K562 (cell line): ENCODE measurements around the gene YOD1. TPM values are rescaled to one million over a fixed set of nuclear protein-coding genes. Genes with fewer than 3 reads are reported as not detected.
A peak's percentile ranks its signal among the peaks of the same experiment; 100 is the strongest.

ENCODE experiments used
- CREBBP ChIP-seq: IDR thresholded peaks from one replicate; pipeline ENCODE4 v1.6.1; 2012; ENCODE audit warnings: low read depth, mild to moderate bottlenecking, control low read depth, inconsistent platforms, low read length
- CSDE1 ChIP-seq, 2 experiments: fragments of 450-650 bp; IDR thresholded peaks; 2 replicates each; pipeline ENCODE4 v1.6.1; 2016; ENCODE audit warnings: mild to moderate bottlenecking in 1 of 2
- GABPB1 ChIP-seq: sonication (generic); formaldehyde crosslinking; IDR thresholded peaks from 2 replicates; pipeline ENCODE4 v1.8.0; 2022; ENCODE audit warnings: mild to moderate bottlenecking, missing genetic modification reagents
- GTF2F1 ChIP-seq: IDR thresholded peaks from 2 replicates; pipeline ENCODE4 v1.6.1; 2011; ENCODE audit warnings: low read depth, low read length, improper control_type of control experiment
- HLTF ChIP-seq: fragments of 450-650 bp; IDR thresholded peaks from 2 replicates; pipeline ENCODE4 v1.6.1; 2016
- KAT7 ChIP-seq: sonication (generic); formaldehyde crosslinking; IDR thresholded peaks from 2 replicates; pipeline ENCODE4 v1.8.0; 2022; ENCODE audit warnings: missing genetic modification reagents, mild to moderate bottlenecking, borderline replicate concordance
- MAFG ChIP-seq: fragments of 450-650 bp; conservative IDR thresholded peaks from 2 replicates; pipeline ENCODE4 v1.6.1; 2016; ENCODE audit warnings: missing genetic modification characterization, missing compliant biosample characterization
- MTA1 ChIP-seq: fragments of 450-650 bp; IDR thresholded peaks from 2 replicates; pipeline ENCODE4 v1.6.1; 2017; ENCODE audit warnings: borderline replicate concordance
- RAD21 ChIP-seq, 2 experiments: fragments of 250-450 bp in 1 of 2; fragments of 450-650 bp in 1 of 2; sonication (Bioruptor Pico) in 1 of 2; formaldehyde crosslinking in 1 of 2; IDR thresholded peaks in 1 of 2; conservative IDR thresholded peaks in 1 of 2; 2 replicates each; pipeline versions ENCODE4 v1.4.0 to v1.8.0; 2020 to 2022; ENCODE audit warnings: mild to moderate bottlenecking in 2 of 2, moderate library complexity in 1 of 2
- SOX6 ChIP-seq: fragments of 450-650 bp; IDR thresholded peaks from 2 replicates; pipeline ENCODE4 v1.6.1; 2014; ENCODE audit warnings: mild to moderate bottlenecking
- TAF7 ChIP-seq: fragments of 450-650 bp; IDR thresholded peaks from 2 replicates; pipeline ENCODE4 v1.6.1; 2016; ENCODE audit warnings: missing genetic modification characterization, missing compliant biosample characterization
- TEAD2 ChIP-seq: fragments of 450-650 bp; IDR thresholded peaks from 2 replicates; pipeline ENCODE4 v1.6.1; 2016; ENCODE audit warnings: missing genetic modification characterization, control low read depth, missing compliant biosample characterization
- XRCC4 ChIP-seq: IDR thresholded peaks from one replicate; pipeline ENCODE4 v1.6.1; 2011; ENCODE audit not compliant: insufficient read depth, insufficient read length; ENCODE audit errors: extremely low read depth
- XRCC5 ChIP-seq: fragments of 200-400 bp; formaldehyde crosslinking; IDR thresholded peaks from 2 replicates; pipeline ENCODE4 v1.6.1; 2017; ENCODE audit warnings: low read depth, mild to moderate bottlenecking, low read length
- ZKSCAN3 ChIP-seq: fragments of 250-450 bp; sonication (Bioruptor Pico); IDR thresholded peaks from 2 replicates; pipeline ENCODE4 v1.4.0; 2020
- ZNF133 ChIP-seq: fragments of 250-450 bp; sonication (Bioruptor Pico); IDR thresholded peaks from 2 replicates; pipeline ENCODE4 v1.4.0; 2020; ENCODE audit warnings: mild to moderate bottlenecking
- ZNF324 ChIP-seq: fragments of 250-450 bp; sonication (Bioruptor Pico); IDR thresholded peaks from 2 replicates; pipeline ENCODE4 v1.4.0; 2020; ENCODE audit warnings: mild to moderate bottlenecking
- ZNF707 ChIP-seq: fragments of 250-450 bp; sonication (Bioruptor Pico); conservative IDR thresholded peaks from 2 replicates; pipeline ENCODE4 v1.8.0; 2022; ENCODE audit warnings: inconsistent platforms, mild to moderate bottlenecking, moderate library complexity
- polyA plus RNA-seq, 8 experiments: library from polyadenylated mRNA; depleted of rRNA in 4 of 8; stranded (reverse) in 5 of 8; unstranded in 3 of 8; fragments of >200 nt; fragmentation: Nextera tagmentation in 2 of 8; fragmentation: Illumina TruSeq in 1 of 8; extraction: Ambion mirVana in 2 of 8; extraction: Trizol in 1 of 8; gene quantifications; 2 replicates each; pipeline versions ENCODE4 v1.2.1 to v1.2.3, GENCODE V29; 2011 to 2014; ENCODE audit warnings: inconsistent platforms in 1 of 8, missing spikeins in 1 of 8
- total RNA-seq, 7 experiments: library from RNA; depleted of rRNA in 6 of 7; stranded (reverse); fragments of >200 nt in 6 of 7; fragmentation: Illumina TruSeq in 2 of 7; extraction: Trizol in 2 of 7; gene quantifications; 2 replicates each; pipeline versions ENCODE4 v1.2.1 to v1.2.3, GENCODE V29; 2011 to 2021; ENCODE audit warnings: low replicate concordance in 1 of 7
- TF ChIP-seq, protein P1 (sequence below): fragments of 450-650 bp; IDR thresholded peaks from 2 replicates; pipeline ENCODE4 v1.6.1; 2017; ENCODE audit warnings: mild to moderate bottlenecking, moderate library complexity
- TF ChIP-seq, protein P2 (sequence below): fragments of 250-450 bp; sonication (Bioruptor Pico); IDR thresholded peaks from 2 replicates; pipeline ENCODE4 v1.4.0; 2020
- TF ChIP-seq, protein P3 (sequence below): fragments of 450-650 bp; conservative IDR thresholded peaks from 2 replicates; pipeline ENCODE4 v1.6.1; 2016; ENCODE audit warnings: missing genetic modification characterization, low read depth, mild to moderate bottlenecking, missing compliant biosample characterization, moderate library complexity
- TF ChIP-seq, protein P4 (sequence below): IDR thresholded peaks from 2 replicates; pipeline ENCODE4 v1.6.1; 2014; ENCODE audit warnings: antibody characterized with exemption
- TF ChIP-seq, protein P5 (sequence below): fragments of 250-450 bp; sonication (Bioruptor Pico); IDR thresholded peaks from 2 replicates; pipeline ENCODE4 v1.8.0; 2021; ENCODE audit warnings: moderate library complexity, mild to moderate bottlenecking, inconsistent platforms

YOD1 gene
- total and polyA plus RNA-seq, 9 of the 15 experiments (the other 6 are each of a cell fraction or from before 2014, with no cell fraction given): 18.2 to 78.1 (median 46.9) TPM

DNA sequence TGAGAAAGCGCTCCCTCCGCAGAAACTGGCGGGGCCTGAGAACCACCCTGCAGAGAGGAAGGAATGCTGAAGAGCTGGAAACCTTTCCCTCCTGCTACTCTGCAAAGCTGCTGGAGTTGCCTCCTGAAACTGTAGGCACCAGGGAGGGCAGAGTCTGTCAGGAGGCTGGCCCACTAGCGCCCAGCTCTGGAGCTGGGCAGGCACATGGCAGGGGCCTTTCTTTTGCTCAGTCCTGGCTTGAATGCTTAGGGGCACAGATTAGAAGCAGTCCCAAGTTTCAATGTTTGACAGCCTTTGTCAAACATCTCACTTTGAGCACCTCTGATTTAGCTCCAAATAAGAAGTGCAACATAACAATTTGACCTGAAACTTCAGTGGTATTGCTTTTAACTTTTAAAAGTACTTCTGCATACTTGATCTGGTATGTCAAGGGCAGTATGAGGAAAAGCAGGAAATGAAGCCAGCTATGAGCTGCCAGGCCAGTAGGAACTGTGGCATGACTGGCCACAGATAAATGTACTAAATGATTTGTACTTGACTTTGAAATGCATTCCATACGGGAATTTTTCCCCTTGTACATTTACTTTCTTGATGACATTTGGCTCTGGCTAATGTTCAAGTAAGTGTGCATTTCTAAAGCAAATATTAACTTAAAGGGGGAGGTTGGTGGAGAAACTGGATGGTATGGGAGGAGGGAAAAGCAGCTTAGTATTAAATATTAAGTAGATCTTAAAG lies 25.7 kb downstream of the YOD1 start (continued):
- TF ChIP-seq, protein P1, sequence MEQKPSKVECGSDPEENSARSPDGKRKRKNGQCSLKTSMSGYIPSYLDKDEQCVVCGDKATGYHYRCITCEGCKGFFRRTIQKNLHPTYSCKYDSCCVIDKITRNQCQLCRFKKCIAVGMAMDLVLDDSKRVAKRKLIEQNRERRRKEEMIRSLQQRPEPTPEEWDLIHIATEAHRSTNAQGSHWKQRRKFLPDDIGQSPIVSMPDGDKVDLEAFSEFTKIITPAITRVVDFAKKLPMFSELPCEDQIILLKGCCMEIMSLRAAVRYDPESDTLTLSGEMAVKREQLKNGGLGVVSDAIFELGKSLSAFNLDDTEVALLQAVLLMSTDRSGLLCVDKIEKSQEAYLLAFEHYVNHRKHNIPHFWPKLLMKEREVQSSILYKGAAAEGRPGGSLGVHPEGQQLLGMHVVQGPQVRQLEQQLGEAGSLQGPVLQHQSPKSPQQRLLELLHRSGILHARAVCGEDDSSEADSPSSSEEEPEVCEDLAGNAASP: no peak
- TF ChIP-seq XRCC4: no peak
- TF ChIP-seq, protein P2, sequence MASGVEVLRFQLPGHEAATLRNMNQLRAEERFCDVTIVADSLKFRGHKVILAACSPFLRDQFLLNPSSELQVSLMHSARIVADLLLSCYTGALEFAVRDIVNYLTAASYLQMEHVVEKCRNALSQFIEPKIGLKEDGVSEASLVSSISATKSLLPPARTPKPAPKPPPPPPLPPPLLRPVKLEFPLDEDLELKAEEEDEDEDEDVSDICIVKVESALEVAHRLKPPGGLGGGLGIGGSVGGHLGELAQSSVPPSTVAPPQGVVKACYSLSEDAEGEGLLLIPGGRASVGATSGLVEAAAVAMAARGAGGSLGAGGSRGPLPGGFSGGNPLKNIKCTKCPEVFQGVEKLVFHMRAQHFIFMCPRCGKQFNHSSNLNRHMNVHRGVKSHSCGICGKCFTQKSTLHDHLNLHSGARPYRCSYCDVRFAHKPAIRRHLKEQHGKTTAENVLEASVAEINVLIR (CRISPR knock-in tag): peak; percentile 16; the same call in 1 of the 2 replicates
- no peak for TF ChIP-seq KAT7
- TF ChIP-seq TEAD2: 0 out of 2 replicates have a peak, but pooled peaks have one; percentile 51
- TF ChIP-seq, protein P3, sequence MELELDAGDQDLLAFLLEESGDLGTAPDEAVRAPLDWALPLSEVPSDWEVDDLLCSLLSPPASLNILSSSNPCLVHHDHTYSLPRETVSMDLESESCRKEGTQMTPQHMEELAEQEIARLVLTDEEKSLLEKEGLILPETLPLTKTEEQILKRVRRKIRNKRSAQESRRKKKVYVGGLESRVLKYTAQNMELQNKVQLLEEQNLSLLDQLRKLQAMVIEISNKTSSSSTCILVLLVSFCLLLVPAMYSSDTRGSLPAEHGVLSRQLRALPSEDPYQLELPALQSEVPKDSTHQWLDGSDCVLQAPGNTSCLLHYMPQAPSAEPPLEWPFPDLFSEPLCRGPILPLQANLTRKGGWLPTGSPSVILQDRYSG (tag): peak; percentile 83; the same call in 1 of the 2 replicates
- no peak for TF ChIP-seq TAF7 (tag)
- TF ChIP-seq XRCC5: no peak
- TF ChIP-seq, protein P4, sequence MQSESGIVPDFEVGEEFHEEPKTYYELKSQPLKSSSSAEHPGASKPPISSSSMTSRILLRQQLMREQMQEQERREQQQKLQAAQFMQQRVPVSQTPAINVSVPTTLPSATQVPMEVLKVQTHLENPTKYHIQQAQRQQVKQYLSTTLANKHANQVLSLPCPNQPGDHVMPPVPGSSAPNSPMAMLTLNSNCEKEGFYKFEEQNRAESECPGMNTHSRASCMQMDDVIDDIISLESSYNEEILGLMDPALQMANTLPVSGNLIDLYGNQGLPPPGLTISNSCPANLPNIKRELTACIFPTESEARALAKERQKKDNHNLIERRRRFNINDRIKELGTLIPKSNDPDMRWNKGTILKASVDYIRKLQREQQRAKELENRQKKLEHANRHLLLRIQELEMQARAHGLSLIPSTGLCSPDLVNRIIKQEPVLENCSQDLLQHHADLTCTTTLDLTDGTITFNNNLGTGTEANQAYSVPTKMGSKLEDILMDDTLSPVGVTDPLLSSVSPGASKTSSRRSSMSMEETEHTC: no peak
- TF ChIP-seq, protein P5, sequence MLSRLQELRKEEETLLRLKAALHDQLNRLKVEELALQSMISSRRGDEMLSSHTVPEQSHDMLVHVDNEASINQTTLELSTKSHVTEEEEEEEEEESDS (CRISPR knock-in tag): no peak
- TF ChIP-seq CREBBP: no peak
- TF ChIP-seq SOX6: no peak
- TF ChIP-seq CSDE1 (IDR thresholded peaks at IDR 0.05): no peak
- no peak for TF ChIP-seq ZKSCAN3
- peak; percentile 53 for TF ChIP-seq ZNF707 (CRISPR knock-in tag)
- no peak; the same call in 1 of the 2 replicates for TF ChIP-seq ZNF324 (CRISPR knock-in tag)
- no peak for TF ChIP-seq MTA1
- TF ChIP-seq MAFG (tag): no peak
- peak; percentile 14; the same call in 1 of the 2 replicates for TF ChIP-seq GABPB1 (CRISPR knock-in tag)
- TF ChIP-seq ZNF133: no peak
- no peak for TF ChIP-seq GTF2F1
- no peak for TF ChIP-seq HLTF
- TF ChIP-seq RAD21 (CRISPR knock-in tag; conservative IDR thresholded peaks at IDR 0.05 in 1 of 2, IDR thresholded peaks at IDR 0.05 in 1 of 2): no peak; a peak in 2 of 4 replicates
